SHP77 treated with DMSO at 0.1 percent for 48 hours (cell line): ENCODE data around the gene LY6G5B.

ENCODE experiments used
- DNase-seq: peaks from one replicate; lab custom pipeline; 2025; lab: John Stamatoyannopoulos, UW

LY6G5B gene

GRCh38 chr6:31715022-31715958 lies 45.5 kb downstream of the LY6G5B start, which contains the start of gene LY6G6D:
LY6G6D (plus strand) TSS chr6:31715348; CDS start chr6:31715356, 8 bp downstream.
- no peak for DNase-seq

DNA sequence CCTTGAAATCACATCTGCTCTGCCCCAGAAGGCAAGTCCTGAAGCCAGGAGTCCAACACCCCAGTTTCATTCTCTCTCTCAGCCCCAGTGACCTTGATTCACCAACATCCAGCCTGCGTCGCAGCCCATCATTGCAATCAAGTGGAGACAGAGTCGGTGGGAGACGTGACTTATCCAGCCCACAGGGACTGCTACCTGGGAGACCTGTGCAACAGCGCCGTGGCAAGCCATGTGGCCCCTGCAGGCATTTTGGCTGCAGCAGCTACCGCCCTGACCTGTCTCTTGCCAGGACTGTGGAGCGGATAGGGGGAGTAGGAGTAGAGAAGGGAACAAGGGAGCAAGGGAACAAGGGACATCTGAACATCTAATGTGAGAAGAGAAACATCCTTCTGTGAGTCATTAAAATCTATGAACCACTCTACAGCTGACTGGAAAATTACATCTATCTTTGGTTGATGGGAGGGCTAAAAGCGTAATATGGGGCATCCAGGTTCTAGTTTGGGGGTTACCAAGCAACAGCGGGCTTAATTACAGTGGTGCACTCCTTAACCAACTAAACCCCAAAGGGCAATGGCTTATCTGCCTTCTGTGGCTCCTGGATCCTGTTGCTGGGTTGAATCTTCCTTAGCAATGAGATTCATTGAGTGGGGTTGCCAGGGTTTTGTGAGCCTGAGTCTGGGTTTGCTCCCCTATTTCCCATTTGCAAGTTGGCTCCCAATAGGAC lies 47.9 kb downstream of the LY6G5B start:
- DNase-seq, result no peak

DNA sequence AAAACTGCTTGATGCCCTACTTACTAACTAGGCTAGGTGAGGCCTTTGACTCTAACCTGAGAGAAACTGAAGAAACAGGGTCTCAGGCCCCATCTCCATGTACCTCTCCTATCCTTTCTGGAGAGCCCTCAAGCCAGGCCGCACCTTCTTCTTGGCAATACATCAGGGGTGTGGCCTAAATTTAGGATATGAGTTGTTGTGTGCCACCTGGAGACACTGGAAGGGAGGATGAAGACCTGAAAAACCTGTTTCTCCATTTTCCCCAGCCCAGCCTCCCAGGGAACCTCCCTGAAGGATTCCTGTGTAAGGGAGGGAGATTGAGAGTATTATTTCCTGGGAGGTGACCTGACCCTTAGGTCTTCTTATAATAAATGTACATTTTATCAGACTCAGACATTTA lies 48.5 kb downstream of the LY6G5B start:
- DNase-seq, result no peak

GRCh38 chr6:31719001-31719400 lies 49.2 kb downstream of the LY6G5B start:
- no peak for DNase-seq

DNA sequence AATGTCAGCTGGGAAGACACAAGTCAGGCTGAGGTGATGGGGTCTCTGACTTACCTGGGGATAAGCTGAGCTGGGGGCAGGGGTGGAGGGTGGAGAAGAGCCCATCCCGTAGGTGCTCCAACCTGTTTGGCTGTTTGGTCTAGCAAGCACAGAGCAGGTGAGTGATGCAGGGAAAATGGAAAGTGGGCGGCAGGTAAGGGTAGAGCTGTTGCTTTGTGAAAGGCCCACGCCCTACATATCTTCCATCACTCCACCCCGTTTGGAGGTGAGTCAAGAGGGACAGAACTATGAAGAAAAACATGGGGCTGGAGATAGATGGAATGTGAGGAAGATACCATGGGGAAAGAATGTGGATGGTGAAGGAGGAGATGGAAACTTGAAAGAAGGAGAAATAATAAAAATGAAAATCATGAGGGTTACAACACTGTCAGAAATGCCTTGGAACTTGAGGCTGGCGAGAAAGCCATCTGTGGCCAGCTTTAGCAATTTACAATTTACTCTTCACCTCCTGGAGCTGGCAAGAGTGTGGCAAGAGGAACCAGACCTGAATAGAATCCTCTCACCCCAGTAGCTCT lies 50.5 kb downstream of the LY6G5B start:
- no peak for DNase-seq

DNA sequence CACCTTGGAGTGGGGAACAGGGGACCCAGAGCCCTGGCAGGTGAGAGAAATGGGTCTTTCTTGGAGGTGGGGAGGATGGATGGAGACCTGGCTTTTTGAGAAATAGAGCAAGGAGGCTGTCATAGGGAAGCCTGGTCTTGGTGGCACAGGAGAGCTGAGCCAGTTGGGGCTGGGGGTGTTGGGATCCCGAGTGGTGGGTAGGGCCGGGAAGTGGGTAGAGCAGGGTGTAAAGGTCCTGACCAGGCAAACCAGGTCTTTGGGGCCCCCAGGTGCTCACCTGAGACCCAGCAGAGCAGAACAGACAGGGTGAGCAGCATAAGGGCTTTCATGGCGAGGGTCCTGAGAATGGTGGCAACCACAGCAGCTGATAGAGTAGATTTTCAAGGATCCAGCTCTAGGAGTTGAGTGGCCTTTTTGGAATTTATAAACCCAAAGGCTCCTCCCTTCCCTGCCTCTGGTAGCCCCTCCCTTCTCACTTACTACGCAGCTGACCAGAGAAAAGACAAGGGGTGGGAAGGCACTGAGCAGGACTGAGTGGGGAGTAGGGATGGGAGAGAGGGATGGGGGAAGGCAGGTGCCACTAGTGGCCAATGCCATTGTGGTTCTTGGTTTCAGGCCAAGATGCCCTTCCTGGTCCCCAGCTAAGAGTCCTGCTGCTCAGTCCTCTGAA lies 51.7 kb downstream of the LY6G5B start, which contains the start of gene LY6G6C:
Gene LY6G6C (minus strand): TSS at position 396 of the 670 bp plus-strand sequence. CDS start 67 bp downstream, at position 329.
- no peak for DNase-seq

DNA sequence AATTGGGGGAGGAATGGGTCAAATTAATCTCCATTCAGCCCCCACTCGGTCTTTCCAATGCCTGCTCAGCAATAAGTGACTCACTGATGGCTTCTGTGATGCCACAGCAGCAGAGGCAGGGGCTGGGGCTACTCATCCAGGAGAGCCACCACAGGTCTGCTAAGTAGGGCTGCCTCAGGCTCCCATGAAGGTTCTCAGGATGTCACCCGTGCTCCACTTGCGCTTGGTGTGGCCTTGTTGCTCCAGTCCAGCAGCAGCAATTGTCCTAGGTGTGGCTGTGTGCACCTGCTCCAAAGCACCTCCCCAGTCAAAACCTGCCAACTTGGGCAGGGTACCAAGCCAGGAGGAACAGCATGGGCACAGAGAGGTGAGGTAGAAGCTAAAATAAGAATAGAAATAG lies 52.4 kb downstream of the LY6G5B start:
- no peak for DNase-seq
